HG02938 (cell line): ENCODE results near the gene CAMSAP1.
"Not testable (repeated sequence)": the region's sequence is repeated elsewhere in the genome, so short reads cannot be mapped to it uniquely, and the experiment has no call there.

ENCODE experiments used
- ATAC-seq: cut with Tn5 transposase; IDR thresholded peaks from one replicate; pipeline ENCODE4 v1.9.1; 2021; ENCODE audit warnings: mild to moderate bottlenecking, moderate library complexity; ENCODE audit not compliant: unreplicated experiment

Gene CAMSAP1

DNA sequence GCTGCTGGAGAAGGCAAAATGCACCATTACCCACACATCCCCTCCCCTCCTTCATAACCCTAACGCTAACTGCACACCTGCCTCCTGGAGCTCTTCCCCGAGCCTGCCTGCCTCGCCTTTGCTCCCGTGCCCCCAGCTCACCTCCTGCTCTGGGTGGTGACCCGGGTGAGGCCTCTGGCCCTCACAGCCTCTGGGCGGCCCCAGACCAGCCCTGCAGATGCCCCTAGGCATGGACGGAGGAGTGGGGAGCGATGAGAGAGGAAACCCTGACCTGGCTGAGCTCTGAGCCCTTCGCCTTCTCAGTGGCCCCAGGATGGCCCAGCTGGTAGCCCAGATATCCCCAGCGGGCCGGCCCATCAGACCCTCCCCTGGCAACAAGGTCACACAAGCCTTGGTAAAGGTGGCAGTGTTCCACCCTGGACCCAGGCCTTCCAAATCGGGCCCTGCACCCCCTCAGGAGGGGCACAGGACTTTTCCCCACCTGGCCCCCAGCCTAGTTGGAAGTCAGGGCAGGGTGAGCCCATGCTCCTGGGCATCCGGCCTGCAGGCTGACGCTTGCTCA is 14.5 kb upstream of the CAMSAP1 start:
- ATAC-seq, result no peak

DNA sequence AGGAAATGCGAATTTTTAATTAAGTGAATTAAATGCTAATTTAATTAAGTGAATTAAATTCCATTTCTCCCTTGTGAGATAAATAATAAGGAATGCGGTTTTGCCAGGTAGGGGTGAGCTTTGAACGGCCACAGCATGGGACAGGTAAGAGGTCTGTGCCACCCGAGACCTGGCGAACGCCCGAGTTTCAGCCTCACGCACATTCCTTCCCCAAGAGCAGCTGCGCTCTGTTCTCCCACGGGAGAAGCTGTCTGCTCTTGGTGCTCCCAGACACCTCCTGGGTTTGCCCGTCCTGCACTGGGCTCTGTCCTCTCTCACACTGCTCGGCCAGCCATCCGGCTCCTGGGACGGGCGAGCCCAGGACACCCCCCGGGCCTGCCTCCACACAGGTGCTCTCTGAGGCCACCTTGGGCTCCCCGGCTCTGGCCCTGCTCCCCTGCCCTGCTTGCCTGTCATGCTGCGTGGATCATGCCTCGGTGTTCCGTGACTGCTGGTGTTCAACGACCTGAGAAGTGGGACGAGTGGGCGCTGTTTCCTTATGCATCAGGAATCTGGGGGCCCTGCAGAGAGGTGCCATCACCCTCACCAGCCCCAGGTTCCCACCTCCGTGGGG is 13.7 kb upstream of the CAMSAP1 start:
- ATAC-seq, result no peak

DNA sequence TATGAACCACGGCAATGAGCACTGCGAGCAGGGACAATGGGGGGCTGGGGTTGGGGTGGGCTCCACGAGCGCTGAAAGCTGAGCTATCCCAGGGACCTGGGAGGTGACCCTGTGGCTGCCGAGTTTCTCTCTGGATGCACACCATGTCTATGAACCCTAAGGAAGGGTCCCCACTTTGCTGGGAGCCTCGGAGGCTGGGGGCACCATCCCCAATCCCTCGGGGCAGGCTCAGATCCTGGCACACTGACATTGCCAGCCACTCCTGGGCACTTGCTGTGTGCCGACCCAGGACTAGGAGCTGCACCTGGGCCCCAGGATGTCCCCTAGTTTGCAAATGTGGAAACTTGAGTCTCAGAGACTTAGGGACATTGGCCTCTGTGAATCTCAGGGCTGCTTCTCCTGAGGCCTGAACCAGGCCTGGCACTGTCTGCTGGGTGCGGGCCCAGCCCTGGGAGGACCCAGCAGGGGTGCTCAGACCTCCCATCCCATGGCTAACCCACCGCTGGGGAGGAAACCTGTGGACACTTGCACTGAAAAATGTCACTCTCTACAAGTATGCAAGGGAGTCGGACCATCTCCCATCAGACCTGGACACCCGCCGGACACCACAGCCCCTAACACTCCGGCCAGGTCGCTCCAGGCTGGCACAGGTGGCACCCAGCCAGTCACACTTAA is 13.0 kb upstream of the CAMSAP1 start:
- no peak for ATAC-seq

DNA sequence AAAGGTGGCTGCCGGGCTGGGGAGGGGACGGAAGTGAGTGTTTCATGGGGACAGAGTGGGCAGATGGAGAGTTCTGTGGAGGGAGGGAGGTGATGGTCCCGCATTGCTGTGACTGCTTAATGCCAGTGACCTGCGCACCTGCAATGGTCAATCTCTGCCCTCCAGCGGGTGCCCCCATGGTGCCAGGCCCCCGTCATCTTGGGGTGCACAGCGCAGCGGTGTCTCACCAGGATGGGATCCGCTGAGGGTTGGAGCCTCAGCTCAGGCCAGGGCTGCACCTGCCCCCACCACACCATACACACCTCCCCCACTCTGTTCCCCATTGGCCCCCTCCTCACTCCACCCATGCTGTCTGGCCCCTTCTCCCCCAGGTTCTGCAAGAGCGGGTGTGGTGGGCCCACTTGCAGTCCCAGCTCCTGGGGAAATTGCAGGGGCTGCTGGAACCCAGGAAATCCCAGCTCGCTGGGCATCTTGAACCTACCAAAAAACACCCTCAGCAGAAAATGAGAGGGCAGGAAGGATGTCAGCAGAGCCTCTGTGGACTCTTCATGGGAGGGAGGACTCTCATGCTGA is 12.1 kb upstream of the CAMSAP1 start:
- no peak for ATAC-seq

DNA sequence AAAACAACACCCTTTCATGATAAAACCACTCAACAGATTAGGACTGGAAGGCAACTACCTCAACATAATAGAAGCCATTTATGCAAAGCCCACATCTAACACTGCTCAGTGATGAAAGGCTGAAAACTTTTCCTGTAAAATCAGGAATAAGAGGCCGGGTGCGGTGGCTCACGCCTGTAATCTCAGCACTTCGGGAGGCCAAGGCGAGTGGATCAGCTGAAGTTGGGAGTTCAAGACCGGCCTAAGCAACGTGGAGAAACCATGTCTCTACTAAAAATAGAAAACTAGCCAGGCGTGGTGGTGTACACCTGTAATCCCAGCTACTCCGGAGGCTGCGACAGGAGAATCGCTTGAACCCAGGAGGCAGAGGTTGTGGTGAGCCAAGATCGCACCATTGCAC is 8.9 kb upstream of the CAMSAP1 start:
- not testable (repeated sequence) for ATAC-seq

DNA sequence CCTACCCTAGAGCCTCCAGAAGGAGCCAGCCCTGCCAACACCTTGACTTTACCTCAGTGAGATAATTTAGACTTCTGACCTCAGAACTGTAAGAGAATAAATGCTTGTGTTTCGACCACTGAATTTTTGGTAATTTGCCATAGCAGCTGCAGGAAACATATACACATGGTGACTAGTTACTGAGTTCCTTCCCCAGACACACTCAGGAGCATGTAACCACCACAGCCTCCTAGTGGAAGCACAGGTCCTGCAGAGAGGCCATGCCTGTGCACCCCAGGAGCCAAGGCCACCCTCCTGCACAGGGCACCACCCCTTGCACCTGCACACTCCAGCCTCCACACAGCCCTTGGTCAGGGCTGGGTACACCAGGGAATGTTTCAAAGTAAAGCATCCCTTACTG is 7.6 kb upstream of the CAMSAP1 start:
- ATAC-seq, result no peak

DNA sequence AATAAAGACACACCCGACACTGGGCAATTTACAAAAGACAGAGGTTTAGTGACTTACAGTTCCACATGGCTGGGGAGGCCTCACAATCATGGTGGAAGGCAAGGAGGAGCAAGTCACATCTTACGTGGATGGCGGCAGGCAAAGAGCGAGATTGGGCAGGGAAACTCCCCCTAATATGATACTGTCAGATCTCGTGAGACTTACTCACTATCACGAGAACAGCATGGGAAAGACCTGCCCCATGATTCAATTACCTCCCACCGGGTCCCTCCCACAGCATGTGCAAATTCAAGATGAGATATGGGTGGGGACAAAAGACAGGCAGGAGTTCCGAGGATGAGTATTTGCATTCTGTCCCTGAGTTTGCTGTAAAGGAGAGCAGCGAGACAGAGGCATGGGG is 3.9 kb upstream of the CAMSAP1 start:
- not testable (repeated sequence) for ATAC-seq

DNA sequence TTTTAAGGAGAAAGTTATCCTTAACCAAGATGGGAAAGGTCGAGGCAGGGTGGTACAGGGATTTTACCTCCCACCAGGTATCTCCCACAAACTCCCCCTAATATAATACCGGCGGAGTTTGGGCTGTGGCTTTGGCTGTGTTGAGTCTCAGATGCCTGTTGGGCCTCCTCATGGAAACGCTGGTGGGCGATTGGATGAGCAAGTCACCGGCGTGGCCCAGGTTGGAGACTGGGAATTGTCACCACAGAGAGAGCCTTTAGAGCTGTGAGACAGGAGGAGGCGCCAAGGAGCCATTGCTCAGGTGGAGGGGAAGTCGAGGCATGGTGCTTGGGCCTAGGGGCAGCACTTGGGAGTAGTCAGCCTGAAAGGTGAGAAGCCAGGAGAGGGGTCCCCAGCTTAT is 3.4 kb upstream of the CAMSAP1 start:
- ATAC-seq, result no peak

DNA sequence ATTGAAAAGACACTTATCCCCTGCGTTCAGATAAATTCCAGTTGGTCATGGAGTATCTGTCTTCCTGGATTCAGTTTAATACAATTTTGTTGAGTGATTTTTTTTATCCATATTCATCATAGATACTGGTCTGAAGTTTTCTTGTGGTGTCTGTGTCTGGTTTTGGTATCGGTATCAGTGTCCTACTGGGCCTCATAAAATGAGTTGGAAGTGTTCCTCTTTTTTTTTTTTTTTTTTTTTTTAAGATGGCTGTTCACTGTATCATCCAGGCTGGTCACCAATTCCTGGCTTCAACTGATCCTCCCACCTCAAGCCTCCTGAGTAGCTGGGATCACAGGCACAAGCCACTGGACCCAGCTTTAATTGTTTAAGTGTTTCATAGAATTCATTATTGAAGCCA is 2.9 kb upstream of the CAMSAP1 start:
- ATAC-seq, result no peak

DNA sequence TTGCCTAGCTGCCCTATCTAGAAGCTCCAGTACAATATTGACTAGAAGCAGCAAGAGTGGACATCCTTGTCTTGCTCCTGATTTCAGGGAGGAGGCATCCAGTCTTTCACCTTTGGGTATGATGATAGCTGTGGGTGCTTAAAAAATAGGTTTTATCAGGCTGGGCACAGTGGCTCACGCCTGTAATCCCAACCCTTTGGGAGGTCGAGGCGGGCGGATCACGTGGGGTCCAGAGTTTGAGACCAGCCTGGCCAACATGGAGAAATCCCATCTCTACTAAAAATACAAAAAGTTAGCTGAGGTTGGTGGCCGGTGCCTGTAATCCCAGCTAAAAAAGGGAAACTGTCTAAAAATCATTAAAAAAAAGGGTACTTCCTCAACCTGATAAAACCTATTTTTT is 2.0 kb upstream of the CAMSAP1 start:
- no peak for ATAC-seq

DNA sequence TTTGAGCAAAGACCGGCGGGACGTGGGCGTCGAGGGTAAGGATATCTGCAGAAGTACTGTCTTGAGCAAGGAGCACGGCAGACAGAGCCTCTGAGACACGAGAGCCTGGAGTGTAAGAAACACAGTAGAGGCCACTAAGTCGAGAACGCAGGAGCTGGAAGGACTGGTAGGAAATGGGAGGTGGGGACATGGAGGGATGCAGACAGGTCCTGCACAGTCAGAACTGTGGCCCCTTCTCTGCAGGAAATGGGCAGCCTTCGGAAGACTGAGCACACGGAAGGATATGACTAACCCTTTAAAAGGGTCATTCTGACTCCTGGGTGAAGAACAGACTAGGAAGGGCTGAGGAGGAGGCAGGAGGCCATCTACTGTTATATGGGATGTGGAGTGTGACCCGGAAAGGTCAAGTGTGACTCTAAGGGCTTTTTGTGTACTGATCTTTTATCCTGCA is 1.4 kb upstream of the CAMSAP1 start:
- ATAC-seq, result no peak

DNA sequence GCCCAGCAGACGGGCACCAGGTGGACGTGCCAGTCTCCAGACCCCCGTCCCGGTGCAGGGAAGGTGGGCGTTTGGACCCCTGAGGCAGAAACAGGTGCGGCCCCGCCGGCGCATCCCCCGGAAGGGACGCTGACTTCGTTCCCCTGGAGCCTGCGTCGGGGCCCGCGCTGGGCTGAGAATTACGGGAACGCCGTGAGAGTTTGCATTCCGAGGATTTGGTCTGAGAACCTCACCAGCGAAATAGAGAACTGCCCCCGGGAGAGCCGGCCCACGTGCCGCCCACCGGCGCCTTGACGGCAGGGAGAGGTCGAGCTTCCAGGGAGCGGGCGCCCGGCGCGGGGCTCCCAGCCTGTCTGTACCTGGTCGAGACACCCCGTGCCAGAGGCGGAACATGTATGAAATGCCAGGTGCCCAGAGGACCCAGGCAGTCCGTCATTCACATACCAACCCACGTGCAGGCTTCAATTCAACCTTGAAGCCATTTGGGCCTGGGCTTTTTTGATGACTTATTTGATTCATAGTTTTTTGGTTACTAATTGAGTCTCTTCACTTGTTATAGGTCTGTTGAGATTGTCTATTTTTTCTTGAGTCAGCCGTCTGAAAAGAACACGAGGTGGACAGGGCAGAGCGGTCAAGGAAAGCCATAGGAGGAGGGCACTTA is 877 bp upstream of the CAMSAP1 start:
- peak; percentile 7 for ATAC-seq

DNA sequence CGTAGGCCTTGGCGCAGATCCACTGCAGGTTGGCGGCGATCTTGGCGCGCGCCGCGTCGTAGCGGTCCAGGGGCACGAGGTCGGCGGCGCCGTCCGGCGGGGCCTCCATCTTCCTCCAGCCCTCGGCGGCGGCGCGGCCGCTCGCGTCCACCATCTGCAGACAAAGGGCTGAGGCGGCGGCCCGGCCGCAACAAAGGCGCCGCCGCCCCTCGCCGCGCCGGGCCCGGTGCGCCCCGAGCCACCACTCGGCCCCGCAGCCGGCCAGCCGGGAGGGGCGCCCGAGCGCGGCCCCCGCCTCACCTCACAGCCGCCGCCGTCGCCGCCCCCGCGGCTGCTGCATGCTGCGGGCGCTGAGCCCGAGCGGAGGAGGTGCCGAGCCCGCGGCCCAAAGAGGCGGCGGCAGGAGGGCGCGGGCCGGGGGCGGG is 328 bp downstream of the CAMSAP1 start:
- ATAC-seq, result peak; percentile 11

DNA sequence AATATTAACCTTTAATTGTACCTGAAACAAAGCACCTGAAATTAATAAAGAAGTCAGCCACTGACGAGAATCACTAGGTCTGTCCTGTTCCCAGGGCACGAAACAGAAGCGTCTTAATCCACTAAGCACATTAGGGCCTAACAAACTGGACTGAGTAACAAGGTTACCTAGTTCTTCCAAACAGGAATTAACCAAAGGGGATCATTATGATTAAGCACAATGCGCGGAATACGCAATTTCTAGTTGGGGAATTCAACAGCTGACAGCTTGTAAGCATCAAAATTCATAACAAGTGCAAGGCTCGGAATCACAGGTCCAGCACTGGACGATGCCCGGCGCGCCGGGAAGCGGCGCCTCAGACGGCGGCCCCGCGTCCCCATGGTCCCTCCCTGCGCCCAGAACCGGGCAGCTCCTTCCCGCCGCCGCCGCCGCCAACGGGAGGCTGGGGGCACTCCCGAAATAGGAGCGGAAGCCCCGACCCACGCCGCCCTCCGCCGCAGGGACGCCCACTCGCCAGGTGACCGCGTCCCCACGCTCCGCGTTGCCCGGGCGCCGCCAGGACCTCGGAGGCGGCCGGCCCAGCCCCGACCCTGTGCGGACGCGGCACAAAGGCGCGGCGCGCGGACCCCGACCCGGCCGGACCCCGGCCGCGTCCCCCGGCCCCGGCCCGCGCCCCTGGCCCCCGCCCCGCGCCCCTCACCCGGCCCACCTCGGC is 898 bp downstream of the CAMSAP1 start:
- peak; percentile 20 for ATAC-seq

DNA sequence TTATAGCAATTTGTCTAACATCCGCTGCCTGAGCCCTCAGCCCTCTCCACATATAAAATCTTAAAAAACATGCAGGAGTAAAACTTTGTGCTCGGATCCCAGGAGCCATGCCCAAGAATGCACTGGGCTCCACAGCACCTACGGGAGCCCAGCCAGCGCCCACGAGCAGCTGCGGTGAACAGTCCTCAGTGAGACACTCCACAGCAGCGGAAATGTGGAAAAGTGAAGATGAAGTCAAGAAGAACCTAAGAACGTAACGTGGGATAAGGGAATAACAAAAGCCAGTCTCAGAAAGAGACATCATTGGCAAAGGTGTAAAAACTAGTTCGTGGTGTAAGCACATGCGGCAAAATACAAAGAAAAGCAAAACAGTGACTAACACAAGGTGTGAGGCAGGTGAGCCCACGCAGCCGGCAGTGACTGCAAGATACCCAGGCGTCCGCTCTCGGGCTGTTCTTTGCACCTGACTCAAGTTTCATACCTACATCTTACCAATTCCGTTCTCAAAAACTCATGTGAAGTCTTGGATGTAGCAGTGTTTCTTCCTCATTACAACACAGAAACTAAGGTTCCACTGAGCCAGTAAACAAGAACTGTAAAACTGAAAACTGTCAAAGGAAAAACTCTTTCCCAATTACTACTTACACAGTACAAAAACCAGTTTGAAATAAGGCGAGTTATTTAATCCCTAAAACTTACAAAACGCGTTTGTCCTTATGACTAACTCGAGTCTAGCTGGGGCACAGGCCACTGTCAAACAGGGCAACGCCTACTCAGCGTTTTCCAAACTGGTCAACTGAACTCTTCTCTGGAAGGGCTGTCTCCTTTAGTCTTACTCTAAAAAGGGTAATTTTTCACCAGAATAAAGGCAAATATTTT is 1.7 kb downstream of the CAMSAP1 start:
- ATAC-seq, result no peak

DNA sequence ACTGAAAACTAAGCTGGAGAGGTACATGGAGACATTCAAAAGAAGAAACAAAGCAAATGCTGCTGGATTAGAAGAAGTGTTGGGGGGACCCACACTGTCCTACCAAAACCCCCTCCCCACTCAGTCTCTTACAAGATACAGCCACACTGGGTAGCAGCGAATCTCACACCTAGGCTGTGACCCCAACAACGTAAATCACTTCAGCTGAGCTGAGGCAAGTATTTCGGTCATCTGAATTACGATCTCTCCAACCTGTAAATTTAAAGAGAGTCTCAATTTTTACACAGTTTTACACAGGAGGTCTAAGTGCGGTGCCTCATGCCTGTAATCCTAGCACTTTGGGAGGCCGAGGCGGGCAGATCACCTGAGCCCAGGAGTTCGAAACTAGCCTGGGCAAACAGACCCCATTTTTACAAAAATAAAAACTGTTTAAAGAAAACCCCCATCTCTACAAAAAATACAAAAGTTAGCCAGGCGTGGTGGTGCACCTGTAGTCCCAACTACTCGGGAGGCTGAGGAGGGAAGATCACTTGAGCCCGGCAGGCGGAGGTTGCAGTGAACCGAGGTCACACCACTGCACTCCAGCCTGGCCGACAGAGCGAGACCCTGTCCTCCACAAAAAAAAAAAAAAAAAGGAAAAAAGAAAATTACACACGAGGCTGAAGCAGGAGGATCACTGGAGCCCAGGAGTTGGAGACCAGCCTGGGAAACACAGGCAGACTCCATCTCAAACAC is 3.4 kb downstream of the CAMSAP1 start:
- ATAC-seq, result no peak

DNA sequence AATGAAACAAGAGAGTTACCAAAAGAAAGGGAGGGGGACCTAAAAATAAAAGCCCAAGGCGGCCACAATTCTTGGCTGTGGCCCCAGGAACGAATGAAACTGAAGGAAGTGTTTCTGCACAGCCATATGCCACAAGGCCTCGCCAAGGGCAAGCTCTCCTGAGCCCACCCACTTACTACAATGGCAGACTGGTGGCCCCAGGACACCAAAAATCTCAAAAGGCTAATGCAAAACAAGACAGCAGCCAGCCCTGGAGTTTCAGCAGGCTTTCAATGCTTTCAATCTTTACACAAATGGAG is 4.0 kb downstream of the CAMSAP1 start:
- no peak for ATAC-seq

DNA sequence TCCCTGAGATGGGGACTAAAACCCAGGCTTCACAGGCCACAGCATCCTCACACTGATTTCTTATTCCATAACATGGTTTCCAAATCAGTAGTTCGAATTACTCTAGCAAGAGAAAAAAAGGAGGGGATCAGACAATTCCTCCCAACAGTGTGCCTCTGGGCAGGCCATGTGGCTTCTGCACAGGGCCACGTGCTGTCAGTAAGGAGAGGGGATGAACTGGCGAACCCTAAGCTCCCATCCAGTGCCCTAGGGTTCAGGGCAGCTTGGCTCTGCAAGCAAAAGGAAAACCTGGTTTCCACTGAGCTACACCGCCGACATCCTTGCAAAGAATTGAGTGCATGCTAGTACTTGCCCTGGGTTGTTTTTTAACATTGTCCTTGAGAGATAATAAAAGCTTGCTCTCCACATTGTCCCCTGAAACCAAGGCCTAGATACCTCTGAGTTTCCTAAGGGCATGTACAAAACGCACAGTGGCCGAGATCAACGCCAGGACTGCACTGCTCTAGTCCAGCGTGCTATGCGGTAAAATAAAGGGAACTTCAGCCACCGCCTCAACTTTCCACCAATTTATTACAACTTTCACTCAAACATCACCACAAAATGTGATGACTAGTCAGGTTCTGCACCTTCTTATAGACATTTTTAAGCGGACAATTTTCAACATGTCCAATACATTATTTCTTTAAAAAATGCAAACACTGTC is 4.5 kb downstream of the CAMSAP1 start:
- ATAC-seq, result no peak

DNA sequence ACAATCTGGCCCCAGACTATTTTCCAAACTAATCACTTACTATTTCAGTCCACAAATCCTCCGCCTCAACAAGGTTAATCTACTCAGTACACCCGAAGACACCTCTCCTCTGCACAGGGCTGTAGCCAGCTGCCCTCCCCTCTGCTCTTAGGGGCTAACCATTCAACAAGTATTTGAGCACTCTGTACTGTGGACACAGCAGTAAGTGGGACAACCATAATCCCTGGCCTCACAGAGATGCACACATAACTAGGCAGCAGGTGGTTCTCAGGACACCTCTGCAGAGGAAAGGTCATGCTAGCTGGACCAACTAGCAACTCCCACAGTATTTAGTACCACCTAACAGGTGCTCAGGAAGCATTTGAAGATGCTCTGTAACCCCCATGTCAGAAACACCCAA is 5.5 kb downstream of the CAMSAP1 start:
- no peak for ATAC-seq
